A673 (cell line): ENCODE data around the gene KRT31. TPM values are rescaled to one million over a fixed set of nuclear protein-coding genes. Genes with fewer than 3 reads are reported as not detected.

ENCODE experiments used
- BruUV-seq: library from RNA; stranded (reverse); fragments of 400-500 nt; replicated peaks from 2 replicates; lab custom pipeline; 2021; lab: Mats Ljungman, UMichigan
- CTCF ChIA-PET: fragments of 300-600 bp; sonication (Branson Sonifier 250); formaldehyde crosslinking; loops from one replicate; lab custom pipeline; 2022; ENCODE audit warnings: antibody characterized with exemption; lab: Charles Lee
- POLR2A ChIA-PET: fragments of 300-600 bp; sonication (Branson Sonifier 250); formaldehyde crosslinking; loops from one replicate; lab custom pipeline; 2022; ENCODE audit warnings: antibody characterized with exemption; ENCODE audit not compliant: low non-redundant PET; lab: Charles Lee
- DNase-seq: peaks from one replicate; pipeline ENCODE4 v3.0.0-alpha.2; 2015; ENCODE audit warnings: low spot score
- H3K27ac ChIP-seq: fragments of 200-600 bp; sonication (generic); 2 replicates; pipeline ENCODE4 v1.5.1; 2016; ENCODE audit warnings: mixed run types, low read depth, mild to moderate bottlenecking, mixed read lengths, antibody characterized with exemption, low read length; ENCODE audit not compliant: poor library complexity, severe bottlenecking
- H3K27me3 ChIP-seq: fragments of 200-600 bp; sonication (generic); replicated peaks from 2 replicates; pipeline ENCODE4 v1.6.1; 2017; ENCODE audit warnings: mixed run types, low read depth, mild to moderate bottlenecking, mixed read lengths, antibody characterized with exemption, low read length; ENCODE audit not compliant: insufficient read depth, poor library complexity
- H3K36me3 ChIP-seq: fragments of 200-600 bp; sonication (generic); 2 replicates; pipeline ENCODE4 v1.6.1; 2016; ENCODE audit warnings: mixed run types, mild to moderate bottlenecking, mixed read lengths, antibody characterized with exemption, low read length; ENCODE audit not compliant: insufficient read depth, poor library complexity, severe bottlenecking
- H3K4me1 ChIP-seq: fragments of 200-600 bp; sonication (generic); 2 replicates; pipeline ENCODE4 v1.6.1; 2017; ENCODE audit warnings: mixed run types, mild to moderate bottlenecking, mixed read lengths, antibody characterized with exemption, low read length; ENCODE audit not compliant: insufficient read depth, poor library complexity, severe bottlenecking
- H3K4me3 ChIP-seq: fragments of 200-600 bp; sonication (generic); 2 replicates; pipeline ENCODE4 v1.5.1; 2016; ENCODE audit warnings: low read depth, mixed run types, mild to moderate bottlenecking, mixed read lengths, low read length; ENCODE audit not compliant: poor library complexity, severe bottlenecking
- H3K9me3 ChIP-seq: fragments of 200-600 bp; sonication (generic); 2 replicates; pipeline ENCODE4 v1.6.1; 2016; ENCODE audit warnings: mixed run types, low read depth, mild to moderate bottlenecking, mixed read lengths, antibody characterized with exemption, low read length; ENCODE audit not compliant: poor library complexity, severe bottlenecking
- EZH2 ChIP-seq: fragments of 200-600 bp; sonication (generic); IDR thresholded peaks from 2 replicates; pipeline ENCODE4 v1.6.1; 2017; ENCODE audit warnings: borderline replicate concordance, low read depth, mild to moderate bottlenecking, mixed read lengths, antibody characterized with exemption, low read length; ENCODE audit not compliant: poor library complexity, severe bottlenecking
- intact Hi-C: fragments of 100-400 bp; cut with micrococcal nuclease; formaldehyde crosslinking; loops from one replicate; pipeline ENCODE4 v1.10.0; 2022; ENCODE audit not compliant: unreplicated experiment
- total RNA-seq: library from RNA; stranded (reverse); gene quantifications from 2 replicates; pipeline ENCODE4 v1.2.3, GENCODE V29; 2021
- TF ChIP-seq, protein P1 (sequence below): fragments of 300-800, 200-600 bp; sonication (generic); conservative IDR thresholded peaks from 2 replicates; pipeline ENCODE4 v1.5.1; 2017; ENCODE audit warnings: low read depth, mild to moderate bottlenecking, antibody characterized with exemption, low read length, moderate library complexity, mixed read lengths

KRT31 gene
- total RNA-seq, 1 experiment from 2014 or later: not detected

DNA sequence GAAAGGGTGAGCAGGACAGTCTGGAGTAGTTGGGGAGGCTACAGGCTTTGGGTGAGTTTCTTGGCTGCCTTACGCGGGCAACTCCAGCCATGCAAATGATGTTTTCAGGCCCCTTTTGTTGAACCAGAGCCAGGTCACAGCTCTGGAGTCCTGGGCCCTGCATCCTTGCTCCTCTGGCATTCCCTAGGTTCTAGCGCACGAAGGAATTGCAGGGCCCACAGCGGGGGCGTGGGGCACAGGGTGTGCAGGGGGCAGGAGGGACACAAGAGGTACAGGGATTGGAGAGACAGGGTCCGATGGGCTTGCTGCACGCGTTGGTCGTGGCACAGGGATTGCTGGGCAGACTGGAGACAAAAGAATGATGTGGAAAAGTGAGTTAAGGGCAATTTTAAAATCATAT is 3.6 kb downstream of the KRT31 start:
- DNase-seq: no peak
- H3K4me3 ChIP-seq: no peak overlapping the region
- H3K27me3 ChIP-seq: no peaks in the 10 kb centered on the region
- H3K4me1 ChIP-seq: no peaks in the 10 kb centered on the region
- TF ChIP-seq EZH2: no peak
- TF ChIP-seq, protein P1, sequence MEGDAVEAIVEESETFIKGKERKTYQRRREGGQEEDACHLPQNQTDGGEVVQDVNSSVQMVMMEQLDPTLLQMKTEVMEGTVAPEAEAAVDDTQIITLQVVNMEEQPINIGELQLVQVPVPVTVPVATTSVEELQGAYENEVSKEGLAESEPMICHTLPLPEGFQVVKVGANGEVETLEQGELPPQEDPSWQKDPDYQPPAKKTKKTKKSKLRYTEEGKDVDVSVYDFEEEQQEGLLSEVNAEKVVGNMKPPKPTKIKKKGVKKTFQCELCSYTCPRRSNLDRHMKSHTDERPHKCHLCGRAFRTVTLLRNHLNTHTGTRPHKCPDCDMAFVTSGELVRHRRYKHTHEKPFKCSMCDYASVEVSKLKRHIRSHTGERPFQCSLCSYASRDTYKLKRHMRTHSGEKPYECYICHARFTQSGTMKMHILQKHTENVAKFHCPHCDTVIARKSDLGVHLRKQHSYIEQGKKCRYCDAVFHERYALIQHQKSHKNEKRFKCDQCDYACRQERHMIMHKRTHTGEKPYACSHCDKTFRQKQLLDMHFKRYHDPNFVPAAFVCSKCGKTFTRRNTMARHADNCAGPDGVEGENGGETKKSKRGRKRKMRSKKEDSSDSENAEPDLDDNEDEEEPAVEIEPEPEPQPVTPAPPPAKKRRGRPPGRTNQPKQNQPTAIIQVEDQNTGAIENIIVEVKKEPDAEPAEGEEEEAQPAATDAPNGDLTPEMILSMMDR: no peak
- no peak overlapping the region for H3K27ac ChIP-seq
- H3K9me3 ChIP-seq: no peaks in the 10 kb centered on the region
- intact Hi-C loops: no loop called here
- H3K36me3 ChIP-seq: no peaks in the 10 kb centered on the region
- CTCF ChIA-PET: no interaction called here
- POLR2A ChIA-PET: no interaction called here
- no TSS peak for BruUV-seq

DNA sequence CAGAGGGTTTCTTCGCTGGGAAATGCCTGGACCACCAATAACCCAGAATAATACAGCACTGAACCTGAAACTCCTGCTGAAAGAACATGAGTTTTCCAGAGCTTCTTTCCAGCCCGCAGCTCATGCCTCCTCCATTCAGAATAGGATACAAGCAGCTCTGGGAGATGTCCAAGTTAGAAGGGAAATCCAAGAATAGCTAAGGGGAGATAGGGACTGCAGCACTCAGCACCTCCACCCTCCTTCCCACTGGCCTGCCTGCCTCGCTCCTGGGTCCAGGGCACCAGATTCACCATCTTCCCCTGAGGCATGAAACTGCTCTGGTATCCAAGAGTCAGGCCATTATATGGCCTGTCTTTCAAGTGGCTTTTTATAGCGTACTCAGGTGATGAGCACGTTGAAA is 4.1 kb downstream of the KRT31 start:
- no peaks in the 10 kb centered on the region for H3K4me1 ChIP-seq
- H3K27ac ChIP-seq: no peak overlapping the region
- no TSS peak for BruUV-seq
- no peak for DNase-seq
- no peaks in the 10 kb centered on the region for H3K9me3 ChIP-seq
- no peak for TF ChIP-seq EZH2
- TF ChIP-seq, protein P1: no peak
- intact Hi-C loops: no loop called here
- H3K27me3 ChIP-seq: no peaks in the 10 kb centered on the region
- CTCF ChIA-PET: no interaction called here
- POLR2A ChIA-PET: no interaction called here
- no peaks in the 10 kb centered on the region for H3K36me3 ChIP-seq
- no peak overlapping the region for H3K4me3 ChIP-seq

DNA sequence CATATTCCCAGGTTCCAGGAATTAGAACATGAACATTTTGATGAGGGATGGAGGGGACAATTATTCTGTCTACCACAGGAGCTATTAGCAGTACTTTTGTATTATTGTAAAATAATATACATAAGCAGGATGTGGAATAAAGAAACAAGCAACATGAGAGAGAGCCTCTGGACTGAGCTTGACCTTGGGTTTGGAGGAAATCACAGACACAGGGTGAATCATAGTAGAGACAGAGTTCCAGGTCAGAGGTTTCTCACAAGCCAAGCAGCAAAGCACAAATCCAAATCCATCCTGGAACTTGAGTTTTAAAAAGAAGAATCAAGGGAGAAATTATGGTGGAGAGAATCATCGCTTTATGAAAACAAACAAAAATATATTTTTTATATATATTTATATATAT is 5.1 kb downstream of the KRT31 start:
- ChIA-PET POLR2A (no interaction called here), CTCF (no interaction called here)
- H3K27ac ChIP-seq: no peak overlapping the region
- H3K4me1 ChIP-seq: no peaks in the 10 kb centered on the region
- intact Hi-C loops: no loop called here
- H3K36me3 ChIP-seq: no peaks in the 10 kb centered on the region
- H3K27me3 ChIP-seq: no peaks in the 10 kb centered on the region
- BruUV-seq: no TSS peak
- TF ChIP-seq, protein P1: no peak
- no peak for TF ChIP-seq EZH2
- H3K9me3 ChIP-seq: no peaks in the 10 kb centered on the region
- DNase-seq: no peak
- no peak overlapping the region for H3K4me3 ChIP-seq
